ENCODE measurements around the gene TEX10. TPM values are rescaled to one million over a fixed set of nuclear protein-coding genes. Genes with fewer than 3 reads are reported as not detected.

Gene TEX10
- total RNA-seq, 1 donor from 2014 or later = 35.1 TPM

- Mint-ChIP-seq H3K4me3 (ENCODE audit: low read depth) (no peak overlapping the region), H3K9me3 (ENCODE audit: low read depth) (no peaks in the 10 kb centered on the region), H3K4me1 (ENCODE audit: low read depth) (no peaks in the 10 kb centered on the region), H3K27ac (peak overlapping the region; percentile 27), H3K27me3 (no peaks in the 10 kb centered on the region), H3K36me3 (ENCODE audit: insufficient read depth) (peaks cover 9% of the 10 kb centered on the region)
- DNase-seq (ENCODE audit: low spot score, unreplicated experiment) = no peak
- peak; percentile 77 for TF ChIP-seq CTCF (IDR thresholded peaks at IDR 0.05; ENCODE audit: unreplicated experiment)
Measured at GRCh38 chr9:100322954-100323536, 29.7 kb downstream of the TEX10 start.

- TF ChIP-seq CTCF (IDR thresholded peaks at IDR 0.05; ENCODE audit: unreplicated experiment) = no peak
- Mint-ChIP-seq H3K4me3 (ENCODE audit: low read depth) (no peak overlapping the region), H3K4me1 (ENCODE audit: low read depth) (no peaks in the 10 kb centered on the region), H3K27ac (no peak overlapping the region), H3K36me3 (ENCODE audit: insufficient read depth) (peaks cover 50% of the 10 kb centered on the region), H3K9me3 (ENCODE audit: low read depth) (peaks cover 21% of the 10 kb centered on the region), H3K27me3 (no peaks in the 10 kb centered on the region)
- no peak for DNase-seq (ENCODE audit: low spot score, unreplicated experiment)
Measured at GRCh38 chr9:100317706-100318105, 35.0 kb downstream of the TEX10 start.

GRCh38 chr9:100315561-100315960 is 37.2 kb downstream of the TEX10 start:
- Mint-ChIP-seq H3K27me3 (no peaks in the 10 kb centered on the region), H3K4me3 (ENCODE audit: low read depth) (no peak overlapping the region), H3K4me1 (ENCODE audit: low read depth) (no peaks in the 10 kb centered on the region), H3K9me3 (ENCODE audit: low read depth) (peaks cover 28% of the 10 kb centered on the region), H3K36me3 (ENCODE audit: insufficient read depth) (peaks cover 69% of the 10 kb centered on the region), H3K27ac (no peak overlapping the region)
- no peak for TF ChIP-seq CTCF (IDR thresholded peaks at IDR 0.05; ENCODE audit: unreplicated experiment)
- DNase-seq (ENCODE audit: low spot score, unreplicated experiment) = no peak

- TF ChIP-seq CTCF (IDR thresholded peaks at IDR 0.05; ENCODE audit: unreplicated experiment) = no peak
- peaks cover 17% of the 10 kb centered on the region for H3K4me1 Mint-ChIP-seq (ENCODE audit: low read depth)
- no peaks in the 10 kb centered on the region for H3K27me3 Mint-ChIP-seq
- H3K9me3 Mint-ChIP-seq (ENCODE audit: low read depth) = peaks cover 21% of the 10 kb centered on the region
- H3K4me3 Mint-ChIP-seq (ENCODE audit: low read depth) = no peak overlapping the region
- H3K36me3 Mint-ChIP-seq (ENCODE audit: insufficient read depth) = peaks cover 62% of the 10 kb centered on the region
- peak overlapping the region; percentile 34 for H3K27ac Mint-ChIP-seq
- no peak for DNase-seq (ENCODE audit: low spot score, unreplicated experiment)
Measured at GRCh38 chr9:100309992-100310391, 42.8 kb downstream of the TEX10 start.

GRCh38 chr9:100308965-100309564 is 43.7 kb downstream of the TEX10 start:
- no peak overlapping the region for H3K4me3 Mint-ChIP-seq (ENCODE audit: low read depth)
- DNase-seq (ENCODE audit: low spot score, unreplicated experiment) = no peak
- no peaks in the 10 kb centered on the region for H3K27me3 Mint-ChIP-seq
- peaks cover 14% of the 10 kb centered on the region for H3K9me3 Mint-ChIP-seq (ENCODE audit: low read depth)
- TF ChIP-seq CTCF (IDR thresholded peaks at IDR 0.05; ENCODE audit: unreplicated experiment) = no peak
- peaks cover 62% of the 10 kb centered on the region for H3K36me3 Mint-ChIP-seq (ENCODE audit: insufficient read depth)
- H3K27ac Mint-ChIP-seq = peak overlapping the region; percentile 23
- H3K4me1 Mint-ChIP-seq (ENCODE audit: low read depth) = peaks cover 17% of the 10 kb centered on the region
